ENCODE data around the gene FBXO33. TPM values are rescaled to one million over a fixed set of nuclear protein-coding genes. Genes with fewer than 3 reads are reported as not detected.

Gene FBXO33
- total RNA-seq, 4 donors from 2014 or later: 12.6 to 25.2 (median 16.4) TPM

GRCh38 chr14:39431416-39432178, 636 bp downstream of the FBXO33 start:
- TF ChIP-seq CTCF (IDR thresholded peaks at IDR 0.05): no peak
- DNase-seq (ENCODE audit: low spot score): no peak
- peak; percentile 1 for ATAC-seq (ENCODE audit: low FRiP score)

- ATAC-seq (ENCODE audit: low FRiP score) (no peak), DNase-seq (ENCODE audit: low spot score) (no peak)
- no peak for TF ChIP-seq CTCF (IDR thresholded peaks at IDR 0.05)
Observed at GRCh38 chr14:39430762-39431415, 1.3 kb downstream of the FBXO33 start.

GRCh38 chr14:39428118-39428517, 4.1 kb downstream of the FBXO33 start:
- DNase-seq (ENCODE audit: low spot score) (no peak), ATAC-seq (ENCODE audit: low FRiP score) (no peak)
- no peak for TF ChIP-seq CTCF (IDR thresholded peaks at IDR 0.05)

- no peak for TF ChIP-seq CTCF (IDR thresholded peaks at IDR 0.05)
- no peak for DNase-seq (ENCODE audit: low spot score)
- no peak for ATAC-seq (ENCODE audit: low FRiP score)
Observed at GRCh38 chr14:39426605-39427004, 5.6 kb downstream of the FBXO33 start.

GRCh38 chr14:39425947-39426346, 6.3 kb downstream of the FBXO33 start:
- DNase-seq (ENCODE audit: low spot score) (no peak), ATAC-seq (ENCODE audit: low FRiP score) (no peak)
- no peak for TF ChIP-seq CTCF (IDR thresholded peaks at IDR 0.05)

GRCh38 chr14:39423793-39424192, 8.4 kb downstream of the FBXO33 start:
- TF ChIP-seq CTCF (IDR thresholded peaks at IDR 0.05): no peak
- ATAC-seq (ENCODE audit: low FRiP score) (no peak), DNase-seq (ENCODE audit: low spot score) (no peak)

- DNase-seq (ENCODE audit: low spot score): no peak
- TF ChIP-seq CTCF (IDR thresholded peaks at IDR 0.05): no peak
- ATAC-seq (ENCODE audit: low FRiP score): no peak
Observed at GRCh38 chr14:39422243-39422642, 10.0 kb downstream of the FBXO33 start.

All from omental fat pad (tissue), 4 donors.